ENCODE data around the gene UPK1A. TPM values are rescaled to one million over a fixed set of nuclear protein-coding genes. Genes with fewer than 3 reads are reported as not detected.

UPK1A gene
- total and polyA plus RNA-seq, 2 of the 8 experiments (the other 6 are each of a cell fraction or from before 2014, with no cell fraction given) = 0.56 to 9.9 TPM

DNA sequence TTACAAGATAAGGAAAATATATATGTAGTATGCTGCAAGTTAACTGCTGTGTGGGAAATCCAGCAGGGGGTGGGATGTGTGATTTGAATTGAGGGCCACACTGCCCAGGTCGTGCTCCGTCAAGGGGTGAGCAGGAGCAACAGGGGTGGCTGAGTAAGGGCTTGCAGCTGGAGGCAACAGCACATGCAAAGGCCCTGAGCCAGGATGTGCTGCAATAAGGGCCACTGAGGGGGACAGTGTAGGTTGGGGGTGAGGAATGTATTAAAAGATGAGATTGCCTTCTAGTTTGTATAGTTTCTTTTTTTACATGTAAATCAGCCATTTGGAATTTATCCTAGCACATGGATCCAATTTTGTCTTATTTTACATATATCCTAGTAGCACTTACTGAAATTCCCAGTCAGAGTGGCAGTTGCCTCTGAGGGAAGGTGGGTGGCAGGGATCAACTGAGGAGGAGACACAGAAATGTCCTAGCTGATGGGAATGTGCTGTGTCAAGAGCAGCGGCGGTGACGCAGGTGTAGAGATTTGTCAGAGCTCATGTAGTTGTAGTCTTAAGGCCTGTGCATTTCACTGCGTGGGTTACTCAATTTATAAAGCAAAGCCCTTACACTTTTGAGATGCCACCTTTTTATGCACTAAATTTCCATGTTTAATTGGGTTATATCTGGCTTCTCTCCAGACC, 42.8 kb upstream of the UPK1A start (continued):
- TF ChIP-seq, protein P1, sequence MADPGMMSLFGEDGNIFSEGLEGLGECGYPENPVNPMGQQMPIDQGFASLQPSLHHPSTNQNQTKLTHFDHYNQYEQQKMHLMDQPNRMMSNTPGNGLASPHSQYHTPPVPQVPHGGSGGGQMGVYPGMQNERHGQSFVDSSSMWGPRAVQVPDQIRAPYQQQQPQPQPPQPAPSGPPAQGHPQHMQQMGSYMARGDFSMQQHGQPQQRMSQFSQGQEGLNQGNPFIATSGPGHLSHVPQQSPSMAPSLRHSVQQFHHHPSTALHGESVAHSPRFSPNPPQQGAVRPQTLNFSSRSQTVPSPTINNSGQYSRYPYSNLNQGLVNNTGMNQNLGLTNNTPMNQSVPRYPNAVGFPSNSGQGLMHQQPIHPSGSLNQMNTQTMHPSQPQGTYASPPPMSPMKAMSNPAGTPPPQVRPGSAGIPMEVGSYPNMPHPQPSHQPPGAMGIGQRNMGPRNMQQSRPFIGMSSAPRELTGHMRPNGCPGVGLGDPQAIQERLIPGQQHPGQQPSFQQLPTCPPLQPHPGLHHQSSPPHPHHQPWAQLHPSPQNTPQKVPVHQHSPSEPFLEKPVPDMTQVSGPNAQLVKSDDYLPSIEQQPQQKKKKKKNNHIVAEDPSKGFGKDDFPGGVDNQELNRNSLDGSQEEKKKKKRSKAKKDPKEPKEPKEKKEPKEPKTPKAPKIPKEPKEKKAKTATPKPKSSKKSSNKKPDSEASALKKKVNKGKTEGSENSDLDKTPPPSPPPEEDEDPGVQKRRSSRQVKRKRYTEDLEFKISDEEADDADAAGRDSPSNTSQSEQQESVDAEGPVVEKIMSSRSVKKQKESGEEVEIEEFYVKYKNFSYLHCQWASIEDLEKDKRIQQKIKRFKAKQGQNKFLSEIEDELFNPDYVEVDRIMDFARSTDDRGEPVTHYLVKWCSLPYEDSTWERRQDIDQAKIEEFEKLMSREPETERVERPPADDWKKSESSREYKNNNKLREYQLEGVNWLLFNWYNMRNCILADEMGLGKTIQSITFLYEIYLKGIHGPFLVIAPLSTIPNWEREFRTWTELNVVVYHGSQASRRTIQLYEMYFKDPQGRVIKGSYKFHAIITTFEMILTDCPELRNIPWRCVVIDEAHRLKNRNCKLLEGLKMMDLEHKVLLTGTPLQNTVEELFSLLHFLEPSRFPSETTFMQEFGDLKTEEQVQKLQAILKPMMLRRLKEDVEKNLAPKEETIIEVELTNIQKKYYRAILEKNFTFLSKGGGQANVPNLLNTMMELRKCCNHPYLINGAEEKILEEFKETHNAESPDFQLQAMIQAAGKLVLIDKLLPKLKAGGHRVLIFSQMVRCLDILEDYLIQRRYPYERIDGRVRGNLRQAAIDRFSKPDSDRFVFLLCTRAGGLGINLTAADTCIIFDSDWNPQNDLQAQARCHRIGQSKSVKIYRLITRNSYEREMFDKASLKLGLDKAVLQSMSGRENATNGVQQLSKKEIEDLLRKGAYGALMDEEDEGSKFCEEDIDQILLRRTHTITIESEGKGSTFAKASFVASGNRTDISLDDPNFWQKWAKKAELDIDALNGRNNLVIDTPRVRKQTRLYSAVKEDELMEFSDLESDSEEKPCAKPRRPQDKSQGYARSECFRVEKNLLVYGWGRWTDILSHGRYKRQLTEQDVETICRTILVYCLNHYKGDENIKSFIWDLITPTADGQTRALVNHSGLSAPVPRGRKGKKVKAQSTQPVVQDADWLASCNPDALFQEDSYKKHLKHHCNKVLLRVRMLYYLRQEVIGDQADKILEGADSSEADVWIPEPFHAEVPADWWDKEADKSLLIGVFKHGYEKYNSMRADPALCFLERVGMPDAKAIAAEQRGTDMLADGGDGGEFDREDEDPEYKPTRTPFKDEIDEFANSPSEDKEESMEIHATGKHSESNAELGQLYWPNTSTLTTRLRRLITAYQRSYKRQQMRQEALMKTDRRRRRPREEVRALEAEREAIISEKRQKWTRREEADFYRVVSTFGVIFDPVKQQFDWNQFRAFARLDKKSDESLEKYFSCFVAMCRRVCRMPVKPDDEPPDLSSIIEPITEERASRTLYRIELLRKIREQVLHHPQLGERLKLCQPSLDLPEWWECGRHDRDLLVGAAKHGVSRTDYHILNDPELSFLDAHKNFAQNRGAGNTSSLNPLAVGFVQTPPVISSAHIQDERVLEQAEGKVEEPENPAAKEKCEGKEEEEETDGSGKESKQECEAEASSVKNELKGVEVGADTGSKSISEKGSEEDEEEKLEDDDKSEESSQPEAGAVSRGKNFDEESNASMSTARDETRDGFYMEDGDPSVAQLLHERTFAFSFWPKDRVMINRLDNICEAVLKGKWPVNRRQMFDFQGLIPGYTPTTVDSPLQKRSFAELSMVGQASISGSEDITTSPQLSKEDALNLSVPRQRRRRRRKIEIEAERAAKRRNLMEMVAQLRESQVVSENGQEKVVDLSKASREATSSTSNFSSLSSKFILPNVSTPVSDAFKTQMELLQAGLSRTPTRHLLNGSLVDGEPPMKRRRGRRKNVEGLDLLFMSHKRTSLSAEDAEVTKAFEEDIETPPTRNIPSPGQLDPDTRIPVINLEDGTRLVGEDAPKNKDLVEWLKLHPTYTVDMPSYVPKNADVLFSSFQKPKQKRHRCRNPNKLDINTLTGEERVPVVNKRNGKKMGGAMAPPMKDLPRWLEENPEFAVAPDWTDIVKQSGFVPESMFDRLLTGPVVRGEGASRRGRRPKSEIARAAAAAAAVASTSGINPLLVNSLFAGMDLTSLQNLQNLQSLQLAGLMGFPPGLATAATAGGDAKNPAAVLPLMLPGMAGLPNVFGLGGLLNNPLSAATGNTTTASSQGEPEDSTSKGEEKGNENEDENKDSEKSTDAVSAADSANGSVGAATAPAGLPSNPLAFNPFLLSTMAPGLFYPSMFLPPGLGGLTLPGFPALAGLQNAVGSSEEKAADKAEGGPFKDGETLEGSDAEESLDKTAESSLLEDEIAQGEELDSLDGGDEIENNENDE (IDR thresholded peaks at IDR 0.05; ENCODE audit: insufficient replicate concordance, low read length) = no peak
- no peak for TF ChIP-seq KDM5A (IDR thresholded peaks at IDR 0.05; ENCODE audit: low read length)
- no peak for TF ChIP-seq RBBP5 (IDR thresholded peaks at IDR 0.05; ENCODE audit: borderline replicate concordance, low read depth, low read length)
- TF ChIP-seq TCF12 (IDR thresholded peaks at IDR 0.05; ENCODE audit: low read depth, low read length) = no peak
- no peak for TF ChIP-seq TBP (IDR thresholded peaks at IDR 0.05; ENCODE audit: low read depth, low read length)
- TF ChIP-seq SP1 (IDR thresholded peaks at IDR 0.05; ENCODE audit: low read depth, low read length) = no peak
- TF ChIP-seq TAF1 (IDR thresholded peaks at IDR 0.05; ENCODE audit: low read depth, low read length) = no peak

Measured in H1 (cell line).